Measurements from ENCODE around the gene PCSK4.

PCSK4 gene

GRCh38 chr19:1438933-1439354, 51.2 kb downstream of the PCSK4 start:
- CTCF ChIA-PET: interaction anchor here (0.7 kb wide), 1 partner anchor 16 kb away, joined by 4 read pairs; no protein-coding TSS in a partner anchor
- peak overlapping the region; percentile 82 for H3K27ac ChIP-seq
- POLR2A ChIA-PET (ENCODE audit: low non-redundant PET): no interaction called here
- no peak for TF ChIP-seq CTCF (conservative IDR thresholded peaks at IDR 0.05; ENCODE audit: low read depth)
- DNase-seq (ENCODE audit: low spot score): no peak

- CTCF ChIA-PET: interaction anchor here (0.6 to 0.8 kb wide), 4 partner anchors 17 to 114 kb away, joined by 3 to 6 read pairs (median 4); no protein-coding TSS in a partner anchor
- POLR2A ChIA-PET (ENCODE audit: low non-redundant PET): no interaction called here
- peak within 1 kb of the TSS; percentile 82 for H3K27ac ChIP-seq
- DNase-seq (ENCODE audit: low spot score): peak; percentile 89
- peak; percentile 96 for TF ChIP-seq CTCF (conservative IDR thresholded peaks at IDR 0.05; ENCODE audit: low read depth)
Observed at GRCh38 chr19:1438035-1438932, 51.9 kb downstream of the PCSK4 start, which contains the start of gene RPS15. TSS of gene RPS15 (plus strand) at chr19:1438396. CDS start at chr19:1438426, 30 bp downstream.

GRCh38 chr19:1437609-1438008, 52.5 kb downstream of the PCSK4 start:
- peak overlapping the region; percentile 82 for H3K27ac ChIP-seq
- ChIA-PET POLR2A (ENCODE audit: low non-redundant PET) (no interaction called here), CTCF (interaction anchor here (0.5 to 0.8 kb wide), 5 partner anchors 17 to 115 kb away, joined by 3 to 6 read pairs (median 3); no protein-coding TSS in a partner anchor)
- no peak for TF ChIP-seq CTCF (conservative IDR thresholded peaks at IDR 0.05; ENCODE audit: low read depth)
- no peak for DNase-seq (ENCODE audit: low spot score)

- no peak for TF ChIP-seq CTCF (conservative IDR thresholded peaks at IDR 0.05; ENCODE audit: low read depth)
- ChIA-PET POLR2A (ENCODE audit: low non-redundant PET) (interaction anchor here (0.7 kb wide), 1 partner anchor 12 kb away, joined by 4 read pairs; no protein-coding TSS in a partner anchor), CTCF (interaction anchor here (0.7 kb wide), 1 partner anchor 411 kb away, joined by 3 read pairs; no protein-coding TSS in a partner anchor)
- H3K27ac ChIP-seq: peak overlapping the region; percentile 82
- no peak for DNase-seq (ENCODE audit: low spot score)
Observed at GRCh38 chr19:1435378-1435989, 54.7 kb downstream of the PCSK4 start.

- ChIA-PET POLR2A (ENCODE audit: low non-redundant PET) (no interaction called here), CTCF (interaction anchor here (0.7 kb wide), 1 partner anchor 411 kb away, joined by 3 read pairs; no protein-coding TSS in a partner anchor)
- no peak for DNase-seq (ENCODE audit: low spot score)
- peak overlapping the region; percentile 82 for H3K27ac ChIP-seq
- TF ChIP-seq CTCF (conservative IDR thresholded peaks at IDR 0.05; ENCODE audit: low read depth): no peak
Observed at GRCh38 chr19:1434577-1435060, 55.5 kb downstream of the PCSK4 start.

GRCh38 chr19:1434040-1434366, 56.1 kb downstream of the PCSK4 start:
- H3K27ac ChIP-seq: peak overlapping the region; percentile 82
- no peak for TF ChIP-seq CTCF (conservative IDR thresholded peaks at IDR 0.05; ENCODE audit: low read depth)
- ChIA-PET CTCF (no interaction called here), POLR2A (ENCODE audit: low non-redundant PET) (no interaction called here)
- no peak for DNase-seq (ENCODE audit: low spot score)
